Measurements from ENCODE around the gene DNASE2B. TPM values are rescaled to one million over a fixed set of nuclear protein-coding genes. Genes with fewer than 3 reads are reported as not detected.

Gene DNASE2B
- polyA plus RNA-seq, 1 donor from 2014 or later: 27.9 TPM

DNA sequence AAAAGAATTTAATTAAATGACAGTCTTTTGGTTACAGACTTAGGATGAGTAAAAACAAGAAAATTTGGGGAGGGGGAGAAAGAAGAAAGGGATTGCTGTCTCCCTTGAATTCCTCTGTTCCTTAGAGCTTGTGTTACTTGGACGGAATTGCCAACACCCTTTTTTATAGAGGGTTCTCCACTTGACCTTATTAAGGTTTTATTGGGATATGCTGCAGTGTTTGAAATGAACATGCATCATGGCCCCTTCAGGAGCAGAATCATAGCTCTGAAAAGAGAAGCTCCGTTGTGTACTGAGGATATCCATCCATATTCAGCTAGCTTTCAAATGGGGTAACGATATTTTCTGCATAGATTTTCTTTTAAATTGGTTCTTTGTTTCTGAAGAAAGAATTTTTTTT is 48.2 kb upstream of the DNASE2B start:
- no peaks in the 10 kb centered on the region for H3K36me3 ChIP-seq (ENCODE audit: insufficient read depth, low read length)
- no peak overlapping the region for H2AFZ ChIP-seq (ENCODE audit: low read depth, low read length)

DNA sequence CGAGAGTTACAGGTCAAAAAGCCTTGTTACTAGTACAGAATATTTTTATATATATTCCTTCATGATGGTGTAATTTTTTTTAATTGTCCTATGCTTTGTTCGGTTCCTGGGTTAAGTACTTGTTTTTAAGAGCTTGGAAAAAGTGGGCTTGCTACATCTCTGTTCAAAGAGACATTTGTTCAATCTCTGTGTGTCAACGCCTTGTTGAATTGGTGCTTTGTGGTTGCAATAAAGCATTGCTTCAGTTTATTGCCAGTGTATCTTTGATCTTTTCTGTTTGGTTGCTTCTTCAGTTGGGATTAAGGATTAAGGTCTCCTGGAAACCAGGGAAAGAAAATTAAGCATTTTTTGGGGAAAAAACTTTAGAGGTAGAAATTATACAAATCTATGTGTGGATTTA is 47.7 kb upstream of the DNASE2B start:
- H3K9me2 ChIP-seq (ENCODE audit: insufficient read depth, low read length): no peaks in the 10 kb centered on the region
- no peak overlapping the region for H3K4me3 ChIP-seq (ENCODE audit: low read length)
- TF ChIP-seq POLR2AphosphoS5 (IDR thresholded peaks at IDR 0.05) (no peak), SMC3 (conservative IDR thresholded peaks at IDR 0.05; ENCODE audit: poor library complexity) (no peak), MXI1 (conservative IDR thresholded peaks at IDR 0.05; ENCODE audit: poor library complexity, severe bottlenecking) (no peak), EP300 (conservative IDR thresholded peaks at IDR 0.05; ENCODE audit: poor library complexity, severe bottlenecking) (no peak), EZH2 (IDR thresholded peaks at IDR 0.05; ENCODE audit: borderline replicate concordance, insufficient read depth, low read length, poor library complexity, severe bottlenecking) (no peak)
- TF ChIP-seq, protein P1, sequence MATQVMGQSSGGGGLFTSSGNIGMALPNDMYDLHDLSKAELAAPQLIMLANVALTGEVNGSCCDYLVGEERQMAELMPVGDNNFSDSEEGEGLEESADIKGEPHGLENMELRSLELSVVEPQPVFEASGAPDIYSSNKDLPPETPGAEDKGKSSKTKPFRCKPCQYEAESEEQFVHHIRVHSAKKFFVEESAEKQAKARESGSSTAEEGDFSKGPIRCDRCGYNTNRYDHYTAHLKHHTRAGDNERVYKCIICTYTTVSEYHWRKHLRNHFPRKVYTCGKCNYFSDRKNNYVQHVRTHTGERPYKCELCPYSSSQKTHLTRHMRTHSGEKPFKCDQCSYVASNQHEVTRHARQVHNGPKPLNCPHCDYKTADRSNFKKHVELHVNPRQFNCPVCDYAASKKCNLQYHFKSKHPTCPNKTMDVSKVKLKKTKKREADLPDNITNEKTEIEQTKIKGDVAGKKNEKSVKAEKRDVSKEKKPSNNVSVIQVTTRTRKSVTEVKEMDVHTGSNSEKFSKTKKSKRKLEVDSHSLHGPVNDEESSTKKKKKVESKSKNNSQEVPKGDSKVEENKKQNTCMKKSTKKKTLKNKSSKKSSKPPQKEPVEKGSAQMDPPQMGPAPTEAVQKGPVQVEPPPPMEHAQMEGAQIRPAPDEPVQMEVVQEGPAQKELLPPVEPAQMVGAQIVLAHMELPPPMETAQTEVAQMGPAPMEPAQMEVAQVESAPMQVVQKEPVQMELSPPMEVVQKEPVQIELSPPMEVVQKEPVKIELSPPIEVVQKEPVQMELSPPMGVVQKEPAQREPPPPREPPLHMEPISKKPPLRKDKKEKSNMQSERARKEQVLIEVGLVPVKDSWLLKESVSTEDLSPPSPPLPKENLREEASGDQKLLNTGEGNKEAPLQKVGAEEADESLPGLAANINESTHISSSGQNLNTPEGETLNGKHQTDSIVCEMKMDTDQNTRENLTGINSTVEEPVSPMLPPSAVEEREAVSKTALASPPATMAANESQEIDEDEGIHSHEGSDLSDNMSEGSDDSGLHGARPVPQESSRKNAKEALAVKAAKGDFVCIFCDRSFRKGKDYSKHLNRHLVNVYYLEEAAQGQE (IDR thresholded peaks at IDR 0.05; ENCODE audit: borderline replicate concordance): no peak
- no peaks in the 10 kb centered on the region for H3K79me2 ChIP-seq (replicated peaks; ENCODE audit: insufficient read depth, low read length)
- H4K20me1 ChIP-seq (ENCODE audit: insufficient read depth): no peaks in the 10 kb centered on the region
- no peaks in the 10 kb centered on the region for H3K36me3 ChIP-seq (ENCODE audit: insufficient read depth, low read length)
- no peak overlapping the region for H3K27ac ChIP-seq (ENCODE audit: low read length)
- H3K4me2 ChIP-seq (ENCODE audit: low read length): no peak overlapping the region
- H3K9me3 ChIP-seq (ENCODE audit: low read length): no peaks in the 10 kb centered on the region
- peaks cover 3% of the 10 kb centered on the region for H3F3A ChIP-seq (ENCODE audit: insufficient read depth, low read length, poor library complexity, severe bottlenecking)
- H3K9ac ChIP-seq (ENCODE audit: low read length): no peak overlapping the region
- no peaks in the 10 kb centered on the region for H3K27me3 ChIP-seq (ENCODE audit: insufficient read depth, low read depth, low read length)
- no peak overlapping the region for H2AFZ ChIP-seq (ENCODE audit: low read depth, low read length)

More for the DNA sequence above, 48.2 kb upstream of the DNASE2B start:
- no peaks in the 10 kb centered on the region for H3K27me3 ChIP-seq (ENCODE audit: insufficient read depth, low read depth, low read length)
- no peaks in the 10 kb centered on the region for H3K79me2 ChIP-seq (replicated peaks; ENCODE audit: insufficient read depth, low read length)
- no peak overlapping the region for H3K4me3 ChIP-seq (ENCODE audit: low read length)
- H3K27ac ChIP-seq (ENCODE audit: low read length): no peak overlapping the region
- H3K9ac ChIP-seq (ENCODE audit: low read length): no peak overlapping the region
- no peak overlapping the region for H3K4me2 ChIP-seq (ENCODE audit: low read length)
- no peaks in the 10 kb centered on the region for H3K9me3 ChIP-seq (ENCODE audit: low read length)
- peaks cover 3% of the 10 kb centered on the region for H3F3A ChIP-seq (ENCODE audit: insufficient read depth, low read length, poor library complexity, severe bottlenecking)
- no peaks in the 10 kb centered on the region for H4K20me1 ChIP-seq (ENCODE audit: insufficient read depth)
- no peak for TF ChIP-seq POLR2AphosphoS5 (IDR thresholded peaks at IDR 0.05)
- TF ChIP-seq, protein P1 (IDR thresholded peaks at IDR 0.05; ENCODE audit: borderline replicate concordance): no peak
- TF ChIP-seq TAF1 (IDR thresholded peaks at IDR 0.05; ENCODE audit: low read depth): no peak
- TF ChIP-seq RAD21 (conservative IDR thresholded peaks at IDR 0.05): no peak
- no peak for TF ChIP-seq SMC3 (conservative IDR thresholded peaks at IDR 0.05; ENCODE audit: poor library complexity)
- TF ChIP-seq, protein P2, sequence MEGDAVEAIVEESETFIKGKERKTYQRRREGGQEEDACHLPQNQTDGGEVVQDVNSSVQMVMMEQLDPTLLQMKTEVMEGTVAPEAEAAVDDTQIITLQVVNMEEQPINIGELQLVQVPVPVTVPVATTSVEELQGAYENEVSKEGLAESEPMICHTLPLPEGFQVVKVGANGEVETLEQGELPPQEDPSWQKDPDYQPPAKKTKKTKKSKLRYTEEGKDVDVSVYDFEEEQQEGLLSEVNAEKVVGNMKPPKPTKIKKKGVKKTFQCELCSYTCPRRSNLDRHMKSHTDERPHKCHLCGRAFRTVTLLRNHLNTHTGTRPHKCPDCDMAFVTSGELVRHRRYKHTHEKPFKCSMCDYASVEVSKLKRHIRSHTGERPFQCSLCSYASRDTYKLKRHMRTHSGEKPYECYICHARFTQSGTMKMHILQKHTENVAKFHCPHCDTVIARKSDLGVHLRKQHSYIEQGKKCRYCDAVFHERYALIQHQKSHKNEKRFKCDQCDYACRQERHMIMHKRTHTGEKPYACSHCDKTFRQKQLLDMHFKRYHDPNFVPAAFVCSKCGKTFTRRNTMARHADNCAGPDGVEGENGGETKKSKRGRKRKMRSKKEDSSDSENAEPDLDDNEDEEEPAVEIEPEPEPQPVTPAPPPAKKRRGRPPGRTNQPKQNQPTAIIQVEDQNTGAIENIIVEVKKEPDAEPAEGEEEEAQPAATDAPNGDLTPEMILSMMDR (IDR thresholded peaks at IDR 0.05; ENCODE audit: poor library complexity, severe bottlenecking): no peak
- TF ChIP-seq EP300 (conservative IDR thresholded peaks at IDR 0.05; ENCODE audit: poor library complexity, severe bottlenecking): no peak
- TF ChIP-seq MXI1 (conservative IDR thresholded peaks at IDR 0.05; ENCODE audit: poor library complexity, severe bottlenecking): no peak
- TF ChIP-seq EZH2 (IDR thresholded peaks at IDR 0.05; ENCODE audit: borderline replicate concordance, insufficient read depth, low read length, poor library complexity, severe bottlenecking): no peak
- no peaks in the 10 kb centered on the region for H3K9me2 ChIP-seq (ENCODE audit: insufficient read depth, low read length)
